HEK293 (cell line): ENCODE measurements around the gene CFAP46.

Experiments used
- CTCF ChIA-PET: fragments of 350-600 bp; formaldehyde crosslinking; extraction: SDS; loops from one replicate; lab custom pipeline; 2021; ENCODE audit warnings: antibody characterized with exemption; lab: Yijun Ruan, JAX
- POLR2A ChIA-PET: fragments of 300-600 bp; formaldehyde crosslinking; extraction: SDS; loops from one replicate; lab custom pipeline; 2020; ENCODE audit warnings: antibody characterized with exemption, inconsistent platforms; lab: Yijun Ruan, JAX
- H3K27ac ChIP-seq: fragments of 200-500 bp; sonication (Bioruptor generic); 2 replicates; pipeline ENCODE4 v1.5.1; 2014; ENCODE audit warnings: low read depth, low read length, control low read depth, inconsistent platforms; ENCODE audit errors: extremely low read depth
- H3K36me3 ChIP-seq, 2 experiments: fragments of 200-500 bp in 1 of 2; sonication (Bioruptor generic) in 1 of 2; 1 replicate in 1 of 2; 2 replicates in 1 of 2; pipeline ENCODE4 v1.5.1; 2014 to 2017; ENCODE audit warnings: inconsistent platforms in 2 of 2, low read length in 2 of 2; ENCODE audit not compliant: control insufficient read depth in 2 of 2, insufficient read depth in 1 of 2
- H3K4me1 ChIP-seq: fragments of 200-500 bp; sonication (Bioruptor generic); 2 replicates; pipeline ENCODE4 v1.5.1; 2014; ENCODE audit warnings: mild to moderate bottlenecking, low read length, inconsistent platforms; ENCODE audit not compliant: control insufficient read depth, insufficient read depth
- H3K4me3 ChIP-seq: 2 replicates; pipeline ENCODE4 v1.5.1; 2011; ENCODE audit warnings: low read depth, mild to moderate bottlenecking, control low read depth, low read length, moderate library complexity
- H3K9me3 ChIP-seq: fragments of 200-500 bp; sonication (Bioruptor generic); 2 replicates; pipeline ENCODE4 v1.5.1; 2014; ENCODE audit warnings: low read depth, low read length, inconsistent platforms; ENCODE audit not compliant: control insufficient read depth, insufficient read depth
- BCL11B ChIP-seq: fragments of 450-650 bp; formaldehyde crosslinking; IDR thresholded peaks from 2 replicates; pipeline ENCODE4 v1.5.1; 2016; ENCODE audit warnings: low read depth, missing biosample characterization, missing genetic modification characterization
- HOXA7 ChIP-seq: sonication (generic); formaldehyde crosslinking; IDR thresholded peaks from 2 replicates; pipeline ENCODE4 v1.8.1; 2022; ENCODE audit warnings: missing genetic modification reagents, borderline replicate concordance
- HOXD13 ChIP-seq: sonication (generic); formaldehyde crosslinking; IDR thresholded peaks from 2 replicates; pipeline ENCODE4 v1.8.0; 2022; ENCODE audit warnings: missing genetic modification reagents, borderline replicate concordance
- SETDB1 ChIP-seq: IDR thresholded peaks from one replicate; pipeline ENCODE4 v1.6.1; 2017; ENCODE audit warnings: mild to moderate bottlenecking, low read length, moderate library complexity, mixed read lengths; ENCODE audit not compliant: insufficient read length
- ZBTB1 ChIP-seq: fragments of 450-650 bp; formaldehyde crosslinking; IDR thresholded peaks from 2 replicates; pipeline ENCODE4 v1.5.1; 2016; ENCODE audit warnings: missing biosample characterization, missing genetic modification characterization
- ZFP41 ChIP-seq: fragments of 450-650 bp; formaldehyde crosslinking; IDR thresholded peaks from 2 replicates; pipeline ENCODE4 v1.5.1; 2016; ENCODE audit warnings: missing biosample characterization, missing genetic modification characterization, borderline replicate concordance
- ZNF169 ChIP-seq: fragments of 450-650 bp; formaldehyde crosslinking; IDR thresholded peaks from 2 replicates; pipeline ENCODE4 v1.5.1; 2016; ENCODE audit warnings: missing biosample characterization, missing genetic modification characterization
- ZNF214 ChIP-seq: fragments of 450-650 bp; formaldehyde crosslinking; IDR thresholded peaks from 2 replicates; pipeline ENCODE4 v1.5.1; 2017; ENCODE audit warnings: missing biosample characterization, mild to moderate bottlenecking, missing genetic modification characterization, borderline replicate concordance
- ZNF223 ChIP-seq: fragments of 450-650 bp; formaldehyde crosslinking; IDR thresholded peaks from 2 replicates; pipeline ENCODE4 v1.5.1; 2016; ENCODE audit warnings: missing biosample characterization, missing genetic modification characterization
- ZNF274 ChIP-seq, 2 experiments: fragments of 200-500 bp in 1 of 2; fragments of 450-650 bp in 1 of 2; sonication (Bioruptor generic) in 1 of 2; formaldehyde crosslinking in 1 of 2; IDR thresholded peaks; 2 replicates each; pipeline versions ENCODE4 v1.5.1 to v1.6.1; 2014 to 2016; ENCODE audit warnings: borderline replicate concordance in 1 of 2, inconsistent platforms in 1 of 2, low read length in 1 of 2, missing biosample characterization in 1 of 2, missing genetic modification characterization in 1 of 2
- ZNF37A ChIP-seq: fragments of 450-650 bp; IDR thresholded peaks from 2 replicates; pipeline ENCODE4 v1.5.1; 2018; ENCODE audit warnings: missing biosample characterization, missing genetic modification characterization
- ZNF544 ChIP-seq: fragments of 450-650 bp; formaldehyde crosslinking; IDR thresholded peaks from 2 replicates; pipeline ENCODE4 v1.5.0; 2017; ENCODE audit warnings: missing biosample characterization, missing genetic modification characterization
- ZNF654 ChIP-seq: fragments of 450-650 bp; formaldehyde crosslinking; IDR thresholded peaks from 2 replicates; pipeline ENCODE4 v1.5.1; 2016; ENCODE audit warnings: low read depth, missing biosample characterization, missing genetic modification characterization
- ZNF701 ChIP-seq: fragments of 450-650 bp; formaldehyde crosslinking; IDR thresholded peaks from 2 replicates; pipeline ENCODE4 v1.5.1; 2016; ENCODE audit warnings: missing biosample characterization, missing genetic modification characterization
- ZSCAN30 ChIP-seq: fragments of 450-650 bp; IDR thresholded peaks from 2 replicates; pipeline ENCODE4 v1.5.1; 2018; ENCODE audit warnings: missing biosample characterization, mild to moderate bottlenecking, missing genetic modification characterization, moderate library complexity
- ZXDB ChIP-seq: fragments of 450-650 bp; formaldehyde crosslinking; IDR thresholded peaks from 2 replicates; pipeline ENCODE4 v1.5.1; 2016; ENCODE audit warnings: missing biosample characterization, missing genetic modification characterization
- TF ChIP-seq, protein P1 (sequence below): fragments of 450-650 bp; formaldehyde crosslinking; IDR thresholded peaks from 2 replicates; pipeline ENCODE4 v1.5.1; 2016; ENCODE audit warnings: missing biosample characterization, missing genetic modification characterization
- TF ChIP-seq, protein P2 (sequence below): fragments of 450-650 bp; formaldehyde crosslinking; IDR thresholded peaks from 2 replicates; pipeline ENCODE4 v1.5.1; 2016; ENCODE audit warnings: missing biosample characterization, missing genetic modification characterization
- TF ChIP-seq, protein P3 (sequence below): fragments of 450-650 bp; formaldehyde crosslinking; IDR thresholded peaks from 2 replicates; pipeline ENCODE4 v1.5.1; 2017; ENCODE audit warnings: missing biosample characterization, missing genetic modification characterization
- TF ChIP-seq, protein P4 (sequence below): fragments of 450-650 bp; formaldehyde crosslinking; IDR thresholded peaks from 2 replicates; pipeline ENCODE4 v1.5.0; 2017; ENCODE audit warnings: missing biosample characterization, missing genetic modification characterization, borderline replicate concordance

Gene CFAP46

DNA sequence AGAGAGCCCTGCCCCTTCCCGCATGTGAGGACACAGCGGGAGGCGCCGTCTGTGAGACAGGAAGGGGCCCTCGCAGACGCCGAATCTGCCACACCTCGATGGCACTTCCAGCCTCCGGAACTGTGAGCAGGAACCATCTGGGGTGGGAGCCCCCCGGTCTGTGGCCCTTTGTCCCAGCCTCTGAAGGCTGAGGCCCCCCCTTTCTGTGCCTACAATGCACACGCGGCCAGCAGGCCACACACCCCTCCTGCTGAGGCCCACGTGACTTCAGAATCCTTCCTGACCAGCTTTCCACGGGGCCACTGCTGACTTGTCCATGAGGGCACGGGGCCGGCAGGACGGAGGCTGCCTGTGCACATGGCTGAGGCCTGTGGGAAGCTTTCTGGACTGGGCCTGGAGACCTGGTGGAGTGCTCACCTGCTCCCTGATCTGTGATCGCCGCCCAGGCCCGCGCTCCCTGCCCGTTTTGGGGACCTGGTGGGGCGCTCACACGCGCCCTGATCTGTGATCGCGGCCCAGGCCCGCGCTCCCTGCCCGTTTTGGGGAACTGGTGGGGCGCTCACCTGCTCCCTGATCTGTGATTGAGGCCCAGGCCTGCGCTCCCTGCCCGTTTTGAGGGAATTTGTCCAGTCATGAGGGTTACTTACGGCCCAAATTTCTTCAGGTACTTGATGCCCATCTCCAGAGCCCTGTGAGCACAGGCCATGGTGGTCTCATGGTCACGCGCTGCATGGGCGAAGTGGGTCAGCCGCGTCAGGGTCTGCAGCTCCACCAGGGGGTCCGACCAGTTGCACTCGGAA lies 34.3 kb downstream of the CFAP46 start:
- Histone ChIP-seq H3K9me3 (no peaks in the 10 kb centered on the region), H3K36me3 (no peaks in the 10 kb centered on the region), H3K4me3 (no peak overlapping the region), H3K4me1 (no peaks in the 10 kb centered on the region), H3K27ac (no peak overlapping the region)
- ChIA-PET CTCF (no interaction called here), POLR2A (no interaction called here)
- TF ChIP-seq, protein P1, sequence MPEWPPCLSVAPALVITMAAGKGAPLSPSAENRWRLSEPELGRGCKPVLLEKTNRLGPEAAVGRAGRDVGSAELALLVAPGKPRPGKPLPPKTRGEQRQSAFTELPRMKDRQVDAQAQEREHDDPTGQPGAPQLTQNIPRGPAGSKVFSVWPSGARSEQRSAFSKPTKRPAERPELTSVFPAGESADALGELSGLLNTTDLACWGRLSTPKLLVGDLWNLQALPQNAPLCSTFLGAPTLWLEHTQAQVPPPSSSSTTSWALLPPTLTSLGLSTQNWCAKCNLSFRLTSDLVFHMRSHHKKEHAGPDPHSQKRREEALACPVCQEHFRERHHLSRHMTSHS = no peak
- no peak for TF ChIP-seq ZFP41 (tag by site-specific recombination)
- no peak for TF ChIP-seq ZNF654 (tag by site-specific recombination)
- no peak for TF ChIP-seq ZNF544 (tag by site-specific recombination)
- TF ChIP-seq, protein P2, sequence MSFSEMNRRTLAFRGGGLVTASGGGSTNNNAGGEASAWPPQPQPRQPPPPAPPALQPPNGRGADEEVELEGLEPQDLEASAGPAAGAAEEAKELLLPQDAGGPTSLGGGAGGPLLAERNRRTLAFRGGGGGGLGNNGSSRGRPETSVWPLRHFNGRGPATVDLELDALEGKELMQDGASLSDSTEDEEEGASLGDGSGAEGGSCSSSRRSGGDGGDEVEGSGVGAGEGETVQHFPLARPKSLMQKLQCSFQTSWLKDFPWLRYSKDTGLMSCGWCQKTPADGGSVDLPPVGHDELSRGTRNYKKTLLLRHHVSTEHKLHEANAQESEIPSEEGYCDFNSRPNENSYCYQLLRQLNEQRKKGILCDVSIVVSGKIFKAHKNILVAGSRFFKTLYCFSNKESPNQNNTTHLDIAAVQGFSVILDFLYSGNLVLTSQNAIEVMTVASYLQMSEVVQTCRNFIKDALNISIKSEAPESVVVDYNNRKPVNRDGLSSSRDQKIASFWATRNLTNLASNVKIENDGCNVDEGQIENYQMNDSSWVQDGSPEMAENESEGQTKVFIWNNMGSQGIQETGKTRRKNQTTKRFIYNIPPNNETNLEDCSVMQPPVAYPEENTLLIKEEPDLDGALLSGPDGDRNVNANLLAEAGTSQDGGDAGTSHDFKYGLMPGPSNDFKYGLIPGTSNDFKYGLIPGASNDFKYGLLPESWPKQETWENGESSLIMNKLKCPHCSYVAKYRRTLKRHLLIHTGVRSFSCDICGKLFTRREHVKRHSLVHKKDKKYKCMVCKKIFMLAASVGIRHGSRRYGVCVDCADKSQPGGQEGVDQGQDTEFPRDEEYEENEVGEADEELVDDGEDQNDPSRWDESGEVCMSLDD (tag by site-specific recombination) = no peak
- no peak for TF ChIP-seq ZNF169 (tag by site-specific recombination)
- TF ChIP-seq, protein P3, sequence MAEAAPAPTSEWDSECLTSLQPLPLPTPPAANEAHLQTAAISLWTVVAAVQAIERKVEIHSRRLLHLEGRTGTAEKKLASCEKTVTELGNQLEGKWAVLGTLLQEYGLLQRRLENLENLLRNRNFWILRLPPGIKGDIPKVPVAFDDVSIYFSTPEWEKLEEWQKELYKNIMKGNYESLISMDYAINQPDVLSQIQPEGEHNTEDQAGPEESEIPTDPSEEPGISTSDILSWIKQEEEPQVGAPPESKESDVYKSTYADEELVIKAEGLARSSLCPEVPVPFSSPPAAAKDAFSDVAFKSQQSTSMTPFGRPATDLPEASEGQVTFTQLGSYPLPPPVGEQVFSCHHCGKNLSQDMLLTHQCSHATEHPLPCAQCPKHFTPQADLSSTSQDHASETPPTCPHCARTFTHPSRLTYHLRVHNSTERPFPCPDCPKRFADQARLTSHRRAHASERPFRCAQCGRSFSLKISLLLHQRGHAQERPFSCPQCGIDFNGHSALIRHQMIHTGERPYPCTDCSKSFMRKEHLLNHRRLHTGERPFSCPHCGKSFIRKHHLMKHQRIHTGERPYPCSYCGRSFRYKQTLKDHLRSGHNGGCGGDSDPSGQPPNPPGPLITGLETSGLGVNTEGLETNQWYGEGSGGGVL (tag by site-specific recombination) = no peak
- TF ChIP-seq ZBTB1 (tag by site-specific recombination) = no peak
- no peak for TF ChIP-seq ZNF223 (tag by site-specific recombination)

DNA sequence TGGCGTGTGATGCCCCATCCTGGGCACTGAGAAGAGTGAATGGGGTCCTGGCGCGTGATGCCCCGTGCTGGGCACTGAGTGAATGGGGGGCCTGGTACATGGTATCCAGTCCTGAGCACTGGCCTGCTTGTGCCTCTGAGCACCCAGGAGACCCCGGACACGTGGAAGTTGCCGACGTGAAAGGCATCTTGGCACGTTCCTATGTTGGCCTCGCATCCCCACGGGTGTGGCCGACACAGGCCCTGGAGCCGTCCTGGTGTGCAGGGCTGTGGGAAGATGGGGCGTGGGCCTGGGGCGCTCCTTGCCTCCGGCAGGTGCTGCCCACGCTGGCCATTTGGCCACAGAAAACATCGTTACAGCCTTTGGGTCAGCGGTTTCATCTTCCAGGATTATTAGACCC lies 35.5 kb downstream of the CFAP46 start:
- TF ChIP-seq, protein P4, sequence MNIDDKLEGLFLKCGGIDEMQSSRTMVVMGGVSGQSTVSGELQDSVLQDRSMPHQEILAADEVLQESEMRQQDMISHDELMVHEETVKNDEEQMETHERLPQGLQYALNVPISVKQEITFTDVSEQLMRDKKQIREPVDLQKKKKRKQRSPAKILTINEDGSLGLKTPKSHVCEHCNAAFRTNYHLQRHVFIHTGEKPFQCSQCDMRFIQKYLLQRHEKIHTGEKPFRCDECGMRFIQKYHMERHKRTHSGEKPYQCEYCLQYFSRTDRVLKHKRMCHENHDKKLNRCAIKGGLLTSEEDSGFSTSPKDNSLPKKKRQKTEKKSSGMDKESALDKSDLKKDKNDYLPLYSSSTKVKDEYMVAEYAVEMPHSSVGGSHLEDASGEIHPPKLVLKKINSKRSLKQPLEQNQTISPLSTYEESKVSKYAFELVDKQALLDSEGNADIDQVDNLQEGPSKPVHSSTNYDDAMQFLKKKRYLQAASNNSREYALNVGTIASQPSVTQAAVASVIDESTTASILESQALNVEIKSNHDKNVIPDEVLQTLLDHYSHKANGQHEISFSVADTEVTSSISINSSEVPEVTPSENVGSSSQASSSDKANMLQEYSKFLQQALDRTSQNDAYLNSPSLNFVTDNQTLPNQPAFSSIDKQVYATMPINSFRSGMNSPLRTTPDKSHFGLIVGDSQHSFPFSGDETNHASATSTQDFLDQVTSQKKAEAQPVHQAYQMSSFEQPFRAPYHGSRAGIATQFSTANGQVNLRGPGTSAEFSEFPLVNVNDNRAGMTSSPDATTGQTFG (tag by site-specific recombination) = no peak
- no peak for TF ChIP-seq ZNF37A
- TF ChIP-seq ZXDB (tag by site-specific recombination) = no peak
- no peak for TF ChIP-seq HOXA7 (CRISPR knock-in tag)
- TF ChIP-seq ZNF214 (tag by site-specific recombination) = no peak
- no peak for TF ChIP-seq ZSCAN30 (tag by site-specific recombination)
- no peak for TF ChIP-seq HOXD13 (CRISPR knock-in tag)
- TF ChIP-seq ZNF274 (IDR thresholded peaks at IDR 0.05; ENCODE audit: low read length) = no peak
- no peak for TF ChIP-seq ZNF274 (tag by site-specific recombination; IDR thresholded peaks at IDR 0.05; ENCODE audit: borderline replicate concordance)
- TF ChIP-seq BCL11B (tag by site-specific recombination) = no peak
- no peak for TF ChIP-seq ZNF701 (tag by site-specific recombination)
- TF ChIP-seq SETDB1 = no peak
- Histone ChIP-seq H3K4me1 (no peaks in the 10 kb centered on the region), H3K4me3 (no peak overlapping the region), H3K27ac (no peak overlapping the region), H3K36me3 (no peaks in the 10 kb centered on the region), H3K9me3 (no peaks in the 10 kb centered on the region)
- ChIA-PET CTCF (no interaction called here), POLR2A (no interaction called here)
